ENCODE data around the gene TIMP3. TPM values are rescaled to one million over a fixed set of nuclear protein-coding genes. Genes with fewer than 3 reads are reported as not detected.
A peak's percentile ranks its signal among the peaks of the same experiment; 100 is the strongest.

Gene TIMP3
- total and polyA plus RNA-seq, 2 experiments from 2014 or later, result 91.6 to 96.1 TPM

GRCh38 chr22:32843300-32843699, 41.8 kb downstream of the TIMP3 start:
- H3K9me2 ChIP-seq (replicated peaks; ENCODE audit: insufficient read depth), result no peaks in the 10 kb centered on the region
- H3K4me1 ChIP-seq (ENCODE audit: insufficient read depth), result peaks cover 17% of the 10 kb centered on the region
- DNase-seq (ENCODE audit: low spot score), result no peak
- H3K36me3 ChIP-seq (replicated peaks; ENCODE audit: insufficient read depth, low read depth), result no peaks in the 10 kb centered on the region
- WGBS (ENCODE audit: low lambda C conversion rate, missing lambda C conversion rate), result 94% methylated on average over 8 of the region's 8 CpGs
- no peak overlapping the region for H3K4me3 ChIP-seq
- no peak overlapping the region for H2AFZ ChIP-seq
- H3K9me3 ChIP-seq (ENCODE audit: low read depth), result no peaks in the 10 kb centered on the region
- H3K4me2 ChIP-seq, result no peak overlapping the region
- H3K27ac ChIP-seq, result no peak overlapping the region
- H3K27me3 ChIP-seq, result no peaks in the 10 kb centered on the region
- peaks cover 6% of the 10 kb centered on the region for H4K20me1 ChIP-seq (ENCODE audit: insufficient read depth, poor library complexity, severe bottlenecking)
- peaks cover 27% of the 10 kb centered on the region for H3K79me2 ChIP-seq
- TF ChIP-seq EZH2phosphoT487 (IDR thresholded peaks at IDR 0.05; ENCODE audit: low read depth, severe bottlenecking, unreplicated experiment) (no peak), CTCF (IDR thresholded peaks at IDR 0.05; ENCODE audit: poor library complexity) (no peak), EZH2 (IDR thresholded peaks at IDR 0.05; ENCODE audit: borderline replicate concordance) (no peak)

GRCh38 chr22:32844251-32844650, 42.7 kb downstream of the TIMP3 start:
- H3K79me2 ChIP-seq, result peaks cover 19% of the 10 kb centered on the region
- H3K27ac ChIP-seq, result no peak overlapping the region
- no peak for DNase-seq (ENCODE audit: low spot score)
- no peak overlapping the region for H3K4me2 ChIP-seq
- no peak overlapping the region for H3K4me3 ChIP-seq
- no peaks in the 10 kb centered on the region for H3K36me3 ChIP-seq (replicated peaks; ENCODE audit: insufficient read depth, low read depth)
- peaks cover 16% of the 10 kb centered on the region for H3K4me1 ChIP-seq (ENCODE audit: insufficient read depth)
- no peak overlapping the region for H2AFZ ChIP-seq
- no peaks in the 10 kb centered on the region for H3K9me3 ChIP-seq (ENCODE audit: low read depth)
- no peaks in the 10 kb centered on the region for H3K27me3 ChIP-seq
- WGBS (ENCODE audit: low lambda C conversion rate, missing lambda C conversion rate), result 91% methylated on average over 1 of the region's 1 CpG
- H4K20me1 ChIP-seq (ENCODE audit: insufficient read depth, poor library complexity, severe bottlenecking), result peaks cover 13% of the 10 kb centered on the region
- H3K9me2 ChIP-seq (replicated peaks; ENCODE audit: insufficient read depth), result no peaks in the 10 kb centered on the region
- TF ChIP-seq EZH2 (IDR thresholded peaks at IDR 0.05; ENCODE audit: borderline replicate concordance) (no peak), CTCF (IDR thresholded peaks at IDR 0.05; ENCODE audit: poor library complexity) (no peak), EZH2phosphoT487 (IDR thresholded peaks at IDR 0.05; ENCODE audit: low read depth, severe bottlenecking, unreplicated experiment) (no peak)

- H3K79me2 ChIP-seq, result peaks cover 18% of the 10 kb centered on the region
These were observed 45.4 kb downstream of the TIMP3 start for GRCh38 chr22:32846780-32847491.

More at GRCh38 chr22:32846780-32847491, 45.4 kb downstream of the TIMP3 start:
- Histone ChIP-seq H3K4me2 (no peak overlapping the region), H3K4me1 (ENCODE audit: insufficient read depth) (no peaks in the 10 kb centered on the region), H3K27ac (peak overlapping the region; percentile 43), H3K9me2 (replicated peaks; ENCODE audit: insufficient read depth) (no peaks in the 10 kb centered on the region), H3K9me3 (ENCODE audit: low read depth) (no peaks in the 10 kb centered on the region), H4K20me1 (ENCODE audit: insufficient read depth, poor library complexity, severe bottlenecking) (peaks cover 13% of the 10 kb centered on the region), H3K36me3 (replicated peaks; ENCODE audit: insufficient read depth, low read depth) (no peaks in the 10 kb centered on the region), H2AFZ (no peak overlapping the region), H3K4me3 (no peak overlapping the region), H3K27me3 (no peaks in the 10 kb centered on the region)
- WGBS (ENCODE audit: low lambda C conversion rate, missing lambda C conversion rate), result 62% methylated on average over 14 of the region's 14 CpGs
- no peak for TF ChIP-seq EZH2 (IDR thresholded peaks at IDR 0.05; ENCODE audit: borderline replicate concordance)
- TF ChIP-seq EZH2phosphoT487 (IDR thresholded peaks at IDR 0.05; ENCODE audit: low read depth, severe bottlenecking, unreplicated experiment), result no peak
- no peak for TF ChIP-seq CTCF (IDR thresholded peaks at IDR 0.05; ENCODE audit: poor library complexity)
- peak; percentile 34 for DNase-seq (ENCODE audit: low spot score)
